ENCODE measurements around the gene EMP3.
"Not testable (repeated sequence)": the region's sequence is repeated elsewhere in the genome, so short reads cannot be mapped to it uniquely, and the experiment has no call there.

EMP3 gene

DNA sequence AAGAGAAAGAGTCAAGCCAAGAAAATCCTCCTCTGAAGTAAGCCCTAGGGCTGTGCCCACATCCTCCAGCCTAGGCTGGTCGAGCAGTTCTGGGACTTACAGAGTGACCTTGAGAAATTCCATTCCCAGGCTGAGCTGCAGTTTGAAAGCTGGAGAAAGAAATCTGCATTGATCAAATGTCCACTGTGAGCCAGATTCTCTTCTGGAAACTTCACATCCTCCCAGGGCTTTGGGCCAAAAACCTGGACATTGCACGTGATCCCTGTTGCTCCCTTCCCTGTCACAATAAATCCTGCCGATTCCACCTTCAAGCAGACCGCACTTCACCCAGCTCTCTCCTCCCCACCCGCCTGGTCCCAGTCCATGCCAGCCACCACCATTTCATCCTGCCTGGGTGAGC is 22.7 kb downstream of the EMP3 start:
- DNase-seq (ENCODE audit: low spot score): no peak

DNA sequence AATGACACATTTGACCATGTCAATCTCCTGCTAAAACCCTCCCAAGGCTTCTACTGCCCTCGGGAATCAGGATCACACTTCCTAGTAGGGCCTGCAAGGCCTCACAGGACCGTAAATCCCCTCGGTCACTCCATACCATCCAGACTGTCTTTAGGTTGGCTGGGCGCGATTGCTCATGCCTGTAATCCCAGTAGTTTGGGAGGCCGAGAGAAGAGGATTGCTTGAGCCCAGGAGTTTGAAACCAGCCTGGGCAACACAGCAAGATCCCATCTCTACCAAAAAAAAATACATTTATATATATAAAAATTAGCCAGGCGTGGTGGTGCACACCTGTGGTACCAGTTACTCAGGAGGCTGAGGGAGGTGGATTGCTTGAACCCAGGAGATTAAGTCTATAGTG is 23.4 kb downstream of the EMP3 start:
- no peak for DNase-seq (ENCODE audit: low spot score)

DNA sequence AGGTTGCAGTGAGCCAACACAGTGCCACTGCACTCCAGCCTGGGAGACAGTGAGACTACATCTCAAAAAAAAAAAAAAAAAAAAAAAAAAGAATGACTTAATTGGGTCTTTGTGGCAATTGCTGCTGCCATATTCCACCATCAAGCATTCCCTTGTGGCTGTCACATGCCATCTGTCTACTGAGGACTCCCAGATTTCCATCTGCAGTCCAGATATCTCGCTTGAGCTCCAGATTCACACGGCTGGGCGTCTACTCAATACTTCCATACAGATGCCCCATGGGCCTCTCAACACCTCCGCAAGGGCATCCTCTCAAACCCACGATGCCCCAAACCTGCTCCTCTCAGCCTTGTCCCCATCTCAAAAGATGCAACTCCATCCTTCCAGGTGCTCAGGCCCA is 25.5 kb downstream of the EMP3 start:
- DNase-seq (ENCODE audit: low spot score): no peak

DNA sequence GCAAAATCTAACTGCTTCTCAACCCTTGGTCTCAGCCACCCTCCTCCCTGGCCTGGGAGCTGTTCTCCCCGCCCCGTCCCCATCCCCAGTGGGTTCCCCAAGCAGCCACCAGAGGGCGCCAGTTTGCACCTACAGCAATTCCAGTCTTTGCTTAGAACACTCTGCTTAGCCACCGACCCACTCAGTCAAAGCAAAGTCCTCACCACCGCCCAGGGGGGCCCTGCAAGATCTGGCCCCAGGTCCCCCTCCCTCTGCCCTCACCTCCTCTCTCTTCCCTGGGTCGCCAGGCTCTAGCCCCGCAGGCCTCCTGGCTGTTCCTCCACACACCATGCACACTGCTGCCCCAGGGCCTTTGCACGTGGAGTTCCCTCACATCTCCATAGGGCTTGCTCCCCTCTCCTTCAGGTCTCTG is 26.0 kb downstream of the EMP3 start:
- DNase-seq (ENCODE audit: low spot score): peak; percentile 88

GRCh38 chr19:48353677-48354076 is 28.3 kb downstream of the EMP3 start:
- no peak for DNase-seq (ENCODE audit: low spot score)

- no peak for DNase-seq (ENCODE audit: low spot score)
Measured at GRCh38 chr19:48354332-48354992, 29.1 kb downstream of the EMP3 start.

- DNase-seq (ENCODE audit: low spot score): no peak
Measured at GRCh38 chr19:48355365-48355954, 30.1 kb downstream of the EMP3 start.

DNA sequence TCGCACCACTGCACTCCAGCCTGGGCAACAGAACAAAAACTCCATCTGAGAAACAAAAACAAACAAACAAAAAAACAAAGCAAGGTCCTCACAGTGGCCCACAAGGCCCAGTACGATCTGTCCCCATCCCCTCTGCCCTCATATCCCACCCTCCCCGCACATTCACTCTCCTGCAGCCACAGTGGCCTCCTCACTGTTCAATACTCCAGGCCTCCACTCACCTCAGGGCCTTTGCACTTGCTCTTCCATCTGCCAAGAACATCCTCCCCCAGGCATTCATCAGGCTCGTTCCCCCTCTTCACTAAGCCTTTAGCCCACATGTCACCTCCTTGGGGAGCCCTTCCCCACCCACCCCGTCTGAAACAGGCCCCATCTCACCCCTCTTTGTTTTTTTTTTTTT is 33.8 kb downstream of the EMP3 start:
- DNase-seq (ENCODE audit: low spot score): no peak

- DNase-seq (ENCODE audit: low spot score): no peak
Measured at GRCh38 chr19:48361912-48362311, 36.6 kb downstream of the EMP3 start.

DNA sequence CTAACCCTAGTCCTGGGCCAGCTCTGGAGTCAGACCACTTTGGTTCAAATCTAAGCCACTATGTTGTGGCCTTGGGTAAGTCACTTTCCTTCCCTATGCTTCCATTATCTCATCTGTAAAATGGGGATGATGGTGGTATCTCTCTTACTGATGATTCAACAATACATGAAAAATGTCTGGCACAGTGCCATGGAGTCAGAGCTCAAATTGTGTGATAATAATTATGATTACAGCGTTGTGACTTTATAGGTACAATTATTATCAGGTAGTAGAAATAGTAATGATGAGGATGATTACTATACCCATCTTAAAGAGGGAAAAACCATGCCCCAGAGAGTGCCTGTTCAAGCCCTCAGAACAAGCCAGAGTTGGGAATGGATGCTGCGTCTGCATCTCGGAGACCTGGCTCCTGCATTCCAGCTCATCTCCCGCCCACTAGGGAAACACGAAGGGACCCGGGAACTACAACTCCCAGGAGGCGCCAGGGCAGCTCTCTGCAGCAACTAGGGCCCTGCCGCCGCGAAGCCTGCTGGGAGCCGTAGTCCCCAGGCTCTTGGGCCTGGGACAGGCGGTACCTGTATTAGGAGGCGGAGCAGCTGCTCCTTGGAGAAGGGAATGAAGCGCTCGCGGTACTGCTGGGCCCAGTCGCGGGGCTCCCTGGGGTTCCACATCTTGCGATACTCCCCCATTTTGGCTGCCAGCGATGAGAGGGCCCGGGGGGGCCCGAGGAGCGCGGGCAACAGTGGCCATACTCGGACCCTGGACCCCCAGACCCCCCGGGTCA is 37.6 kb downstream of the EMP3 start:
- DNase-seq (ENCODE audit: low spot score): peak; percentile 96

DNA sequence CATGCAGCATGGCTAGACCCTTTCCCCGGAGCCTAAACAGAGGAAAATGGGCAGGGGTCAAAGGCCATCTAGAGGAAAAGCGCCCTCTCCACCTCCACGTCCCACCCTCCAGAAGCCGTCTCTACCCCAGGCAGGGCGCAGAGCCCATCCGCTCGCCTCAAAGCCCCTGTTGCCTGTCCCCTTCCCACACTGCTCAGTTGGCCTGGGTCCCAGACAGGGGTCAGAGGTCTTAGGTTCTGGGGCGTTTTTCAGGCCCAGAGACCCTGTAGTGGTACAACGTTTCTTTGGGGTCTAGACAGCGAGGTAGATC is 38.1 kb downstream of the EMP3 start:
- no peak for DNase-seq (ENCODE audit: low spot score)

DNA sequence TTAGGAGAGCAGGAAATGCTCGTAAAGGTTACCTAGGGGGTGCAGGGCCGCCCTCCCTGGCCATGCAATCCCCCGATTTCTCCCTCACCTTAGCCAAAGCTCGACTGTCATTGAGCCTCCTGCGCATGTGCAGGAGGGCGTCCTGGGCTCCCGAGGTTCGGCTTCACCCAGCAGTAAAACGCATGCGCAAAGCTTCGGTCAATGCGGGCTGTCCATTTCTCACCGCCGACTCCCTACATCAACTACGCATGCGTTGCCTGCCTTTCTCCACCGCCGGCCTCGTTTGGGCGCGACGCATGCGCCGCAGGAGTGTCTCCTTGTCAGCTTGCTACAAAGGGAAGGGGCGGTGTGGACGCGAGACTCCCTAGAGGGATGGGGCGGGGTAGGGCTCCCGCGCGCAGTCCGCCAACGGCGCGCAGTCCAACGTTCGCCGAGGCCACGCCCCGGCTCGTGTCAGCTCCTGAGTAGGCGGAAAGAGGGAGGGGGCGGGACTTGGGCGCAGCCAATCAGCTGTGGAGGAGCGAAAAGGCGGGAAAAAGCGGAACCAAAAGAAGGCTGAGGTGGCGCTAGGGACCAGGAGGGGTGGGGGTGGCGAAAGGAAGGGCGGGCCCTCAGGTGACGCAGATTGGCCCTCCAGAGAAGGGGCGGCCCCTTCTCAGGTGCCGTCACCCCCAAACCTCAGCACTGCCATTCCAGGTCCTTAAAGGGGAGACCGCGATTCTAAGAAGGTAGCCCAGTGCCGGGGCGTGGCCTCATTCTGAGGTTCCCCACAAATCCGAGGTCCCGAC is 38.7 kb downstream of the EMP3 start, which contains the start of the genes SYNGR4 and TMEM143:
SYNGR4 (plus strand) TSS at position 558 of the 788 bp plus-strand sequence. CDS start 1,476 bp downstream, outside the sequence.
TMEM143 (minus strand) TSS at position 131 of the 788 bp plus-strand sequence; CDS start at position 111, 20 bp downstream.
- DNase-seq (ENCODE audit: low spot score): peak; percentile 99

DNA sequence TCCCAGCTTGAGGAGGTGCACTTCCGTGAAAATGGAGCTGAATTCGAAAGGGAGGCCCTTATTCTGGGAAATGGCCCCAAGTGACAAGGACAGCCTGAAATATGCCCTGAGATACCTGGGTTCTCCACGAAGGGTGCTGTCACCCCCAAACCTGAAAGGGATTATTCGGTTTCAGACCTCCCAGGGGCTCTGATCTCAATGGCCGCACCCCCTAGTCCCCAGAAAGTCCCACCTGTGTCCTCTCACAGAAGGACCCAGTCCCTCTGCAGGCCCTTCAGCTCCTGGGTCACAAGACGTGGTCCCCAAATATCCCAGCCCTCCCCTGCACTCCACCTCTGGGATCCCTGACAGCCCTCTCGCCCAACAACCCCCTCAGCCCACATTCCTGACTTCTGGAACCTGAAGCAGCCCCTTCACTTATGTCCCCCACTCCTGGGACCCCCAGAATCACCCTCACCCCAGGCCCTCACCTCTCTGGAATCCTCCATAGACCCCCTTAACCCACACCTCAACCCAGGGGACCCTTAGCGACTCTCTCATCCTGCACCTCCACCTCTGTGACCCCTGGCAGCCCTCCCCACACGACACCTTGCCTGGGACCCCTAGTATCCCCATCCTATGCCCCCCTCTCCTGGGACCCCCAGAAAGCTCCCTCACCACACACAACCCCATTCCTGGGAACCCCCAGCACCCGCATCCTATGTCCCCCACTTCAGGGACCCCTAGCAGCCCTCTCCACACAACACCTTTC is 39.4 kb downstream of the EMP3 start:
- no peak for DNase-seq (ENCODE audit: low spot score)

GRCh38 chr19:48365602-48366001 is 40.2 kb downstream of the EMP3 start:
- no peak for DNase-seq (ENCODE audit: low spot score)

GRCh38 chr19:48367855-48368254 is 42.5 kb downstream of the EMP3 start:
- DNase-seq (ENCODE audit: low spot score): no peak

DNA sequence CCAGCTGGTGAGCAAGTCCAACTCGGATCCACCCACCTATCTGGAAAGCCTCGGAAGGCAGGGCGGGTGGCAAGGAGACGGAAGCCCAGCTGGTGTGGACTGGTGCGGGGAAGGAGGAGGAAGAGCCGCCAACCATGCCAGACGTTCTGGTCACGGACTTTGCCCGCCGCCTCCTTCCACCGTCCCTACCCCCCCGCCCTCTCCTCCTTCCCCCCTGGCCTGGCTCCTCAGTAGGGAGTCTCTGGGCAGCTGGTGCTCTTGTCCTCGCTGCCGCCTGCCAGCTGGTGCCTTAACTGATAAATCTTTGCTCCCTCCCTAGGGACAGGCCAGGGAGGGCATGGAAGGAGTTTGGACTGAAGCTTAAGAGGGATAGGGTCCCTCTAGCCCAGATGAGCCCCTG is 43.6 kb downstream of the EMP3 start:
- no peak for DNase-seq (ENCODE audit: low spot score)

DNA sequence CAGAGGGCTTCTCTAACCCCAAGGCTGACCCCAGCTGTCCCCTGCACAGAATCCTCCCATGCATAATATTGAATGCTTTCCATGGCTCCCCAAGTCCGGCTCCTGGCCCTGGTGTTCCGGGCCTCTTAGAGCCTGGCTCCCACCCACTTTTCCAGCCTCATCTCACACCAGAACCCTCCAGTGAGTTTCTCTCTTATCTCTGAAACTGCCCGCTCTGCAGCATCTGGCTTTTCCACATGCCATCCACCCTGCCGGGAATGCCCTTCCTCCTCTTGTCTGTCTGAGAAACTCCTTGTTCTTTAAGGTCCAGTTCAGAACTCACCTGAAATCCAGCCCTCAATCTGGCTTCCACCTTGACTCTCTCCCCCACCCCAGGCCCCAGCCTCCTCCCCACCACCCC is 45.6 kb downstream of the EMP3 start:
- no peak for DNase-seq (ENCODE audit: low spot score)

- DNase-seq (ENCODE audit: low spot score): no peak
Measured at GRCh38 chr19:48371367-48371766, 46.0 kb downstream of the EMP3 start.

GRCh38 chr19:48371771-48372170 is 46.4 kb downstream of the EMP3 start:
- not testable (repeated sequence) for DNase-seq (ENCODE audit: low spot score)

DNA sequence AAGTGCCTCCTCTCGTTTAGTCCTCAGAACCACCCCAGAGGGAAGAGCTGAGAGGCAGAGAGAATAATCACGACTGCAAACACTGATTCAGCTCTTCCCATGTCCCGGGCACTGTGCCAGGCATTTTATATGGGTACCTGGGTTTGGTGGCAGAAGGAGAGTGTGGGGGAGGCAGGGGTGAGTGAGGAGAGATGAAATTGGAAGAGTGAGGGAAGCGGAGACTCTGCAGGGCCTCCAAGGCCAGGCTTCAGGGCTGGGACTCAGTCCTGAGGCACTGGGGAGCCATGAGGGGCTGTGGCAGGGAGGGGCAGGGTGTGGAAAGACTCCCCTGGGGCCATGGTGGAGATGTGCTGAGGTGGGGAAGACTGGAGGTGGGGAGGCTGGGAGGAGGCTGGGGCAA is 47.6 kb downstream of the EMP3 start:
- no peak for DNase-seq (ENCODE audit: low spot score)

- DNase-seq (ENCODE audit: low spot score): no peak
Measured at GRCh38 chr19:48373567-48373966, 48.2 kb downstream of the EMP3 start.

- DNase-seq (ENCODE audit: low spot score): no peak
Measured at GRCh38 chr19:48378194-48378570, 52.8 kb downstream of the EMP3 start.

Data from ecto neural progenitor cell (in vitro differentiated cells).